CD4-positive, alpha-beta T cell treated with Interleukin-21 for 1 hour (primary cell): ENCODE results near the gene HINT2.

Source experiments
- DNase-seq: peaks from one replicate; pipeline ENCODE4 v3.0.0-alpha.2; 2020

HINT2 gene

DNA sequence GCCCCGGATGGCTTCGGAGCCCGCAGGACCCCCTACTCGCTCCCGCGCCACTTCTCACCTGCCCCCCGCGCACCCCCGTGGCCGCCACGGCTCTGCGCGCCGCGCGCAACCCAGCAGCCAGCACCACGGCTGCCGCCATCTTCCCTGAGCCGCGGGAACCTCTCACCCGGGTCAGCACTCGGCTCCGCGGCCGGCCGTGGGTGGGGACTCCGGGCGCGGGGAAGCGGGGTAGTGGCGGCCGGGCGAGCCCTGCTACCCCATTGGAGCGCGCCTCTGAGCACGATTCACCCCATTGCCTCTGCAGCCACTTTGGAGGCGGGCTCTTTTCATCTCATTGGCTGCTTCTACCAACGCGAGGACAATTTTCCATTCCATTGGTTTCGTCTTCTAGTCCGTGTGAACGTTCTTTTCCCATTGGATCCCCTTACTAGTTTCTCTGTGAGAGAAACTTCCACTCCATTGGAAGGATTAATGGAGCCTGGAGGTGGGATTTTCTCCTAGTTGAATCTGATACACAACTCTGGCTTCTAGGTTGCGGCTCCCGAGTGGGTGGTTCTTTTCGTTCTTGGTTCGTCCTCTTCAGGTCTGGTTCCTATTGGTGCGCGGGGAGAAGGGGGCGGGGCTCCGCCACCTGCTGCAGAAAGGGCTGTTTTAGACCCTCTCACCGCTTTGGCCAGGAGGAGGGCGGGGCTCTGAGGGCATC is at the start of gene HINT2:
Gene HINT2, minus strand, starts transcription at position 202 of the 703 bp plus-strand sequence. Its CDS starts 63 bp downstream, at position 139.
- peak; percentile 98 for DNase-seq

DNA sequence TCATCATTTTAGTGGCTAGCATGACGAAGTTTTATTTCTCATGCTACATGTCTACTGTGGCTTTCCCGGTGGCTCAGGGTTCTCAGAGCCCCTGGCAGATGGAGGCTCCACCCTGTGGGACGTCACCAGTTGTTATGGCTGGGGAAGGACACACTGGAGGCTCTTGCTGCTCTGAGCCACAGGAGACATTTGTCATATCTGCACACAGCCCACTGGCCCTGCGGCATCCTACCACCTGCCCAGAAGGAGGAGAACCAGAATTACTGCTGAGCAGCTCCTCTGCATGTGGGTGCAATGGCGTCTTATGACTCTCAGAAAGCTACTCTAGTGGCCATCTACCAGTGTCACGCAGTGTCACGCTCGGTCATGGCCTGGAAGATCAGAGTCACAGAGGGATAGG is 48.7 kb upstream of the HINT2 start:
- DNase-seq, result no peak

DNA sequence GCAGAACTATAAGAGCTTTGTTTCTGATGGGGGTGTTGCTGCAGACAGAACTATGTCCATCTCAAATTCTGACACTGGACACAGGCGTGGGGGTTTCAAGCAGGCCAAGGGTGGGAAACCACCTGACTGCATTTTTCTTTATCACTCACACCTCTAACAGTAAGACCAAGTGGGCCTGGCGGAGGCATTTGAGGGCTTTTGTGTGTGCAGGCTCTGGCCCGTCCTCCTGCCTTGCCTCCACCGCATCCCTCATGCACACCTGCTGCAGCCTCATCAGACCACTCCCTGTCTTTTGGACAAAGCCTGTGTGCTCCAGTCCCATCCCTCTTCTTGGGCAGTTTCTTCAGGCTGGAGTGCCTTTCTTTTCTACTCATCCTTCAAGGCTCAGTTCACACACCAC is 47.5 kb upstream of the HINT2 start:
- DNase-seq, result no peak

DNA sequence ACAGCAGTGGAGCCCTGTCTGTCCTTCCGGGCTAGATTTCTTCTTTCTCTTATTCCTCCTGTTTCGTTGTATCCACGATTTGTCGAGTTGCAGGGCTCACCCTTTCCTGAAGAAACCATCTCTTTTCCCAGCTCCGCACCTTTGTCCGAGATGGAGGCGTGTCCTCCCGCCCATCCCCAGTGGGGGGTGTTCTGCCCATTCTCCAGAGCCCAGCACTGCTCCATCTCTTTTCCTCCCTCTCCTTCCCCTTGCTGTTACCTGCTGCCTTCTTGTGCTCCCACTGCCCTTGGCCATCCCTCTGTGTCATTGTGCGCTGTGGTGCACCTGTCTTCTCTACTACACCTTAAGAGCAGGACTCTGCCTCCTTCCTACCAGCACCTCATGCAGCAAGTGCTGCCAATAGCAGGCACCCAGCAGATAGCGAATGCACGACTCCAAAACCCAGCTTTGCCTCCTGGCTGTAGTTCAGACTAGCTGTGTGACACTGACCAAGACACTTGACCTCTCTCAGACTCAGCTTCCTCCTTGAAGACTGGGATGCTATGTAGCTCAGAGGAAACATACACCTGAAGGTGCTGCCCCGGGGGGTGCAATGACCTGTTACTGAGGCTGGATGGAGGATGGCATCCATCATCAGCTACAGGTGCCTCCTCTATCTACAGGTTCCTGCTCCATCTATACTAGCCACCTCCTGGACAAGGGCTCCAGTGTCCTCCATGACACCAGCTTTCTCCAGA is 46.5 kb upstream of the HINT2 start:
- no peak for DNase-seq

DNA sequence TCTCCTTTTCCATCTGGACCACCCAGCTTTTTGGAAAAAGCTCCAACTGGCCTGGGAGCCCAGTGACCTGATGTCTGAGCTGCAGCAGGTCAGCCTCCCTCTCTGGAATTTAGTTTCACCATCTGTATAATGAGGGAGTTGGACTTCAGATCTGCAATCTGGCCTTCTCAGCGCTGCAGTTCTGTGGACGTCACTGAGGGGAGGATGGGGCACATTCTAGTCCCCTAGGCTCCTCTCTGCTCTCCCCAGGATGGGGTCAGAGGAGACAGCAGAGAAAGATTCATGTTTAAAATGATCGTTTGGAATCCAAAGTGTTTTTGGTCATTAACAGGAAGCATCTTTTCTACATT is 45.1 kb upstream of the HINT2 start:
- no peak for DNase-seq

DNA sequence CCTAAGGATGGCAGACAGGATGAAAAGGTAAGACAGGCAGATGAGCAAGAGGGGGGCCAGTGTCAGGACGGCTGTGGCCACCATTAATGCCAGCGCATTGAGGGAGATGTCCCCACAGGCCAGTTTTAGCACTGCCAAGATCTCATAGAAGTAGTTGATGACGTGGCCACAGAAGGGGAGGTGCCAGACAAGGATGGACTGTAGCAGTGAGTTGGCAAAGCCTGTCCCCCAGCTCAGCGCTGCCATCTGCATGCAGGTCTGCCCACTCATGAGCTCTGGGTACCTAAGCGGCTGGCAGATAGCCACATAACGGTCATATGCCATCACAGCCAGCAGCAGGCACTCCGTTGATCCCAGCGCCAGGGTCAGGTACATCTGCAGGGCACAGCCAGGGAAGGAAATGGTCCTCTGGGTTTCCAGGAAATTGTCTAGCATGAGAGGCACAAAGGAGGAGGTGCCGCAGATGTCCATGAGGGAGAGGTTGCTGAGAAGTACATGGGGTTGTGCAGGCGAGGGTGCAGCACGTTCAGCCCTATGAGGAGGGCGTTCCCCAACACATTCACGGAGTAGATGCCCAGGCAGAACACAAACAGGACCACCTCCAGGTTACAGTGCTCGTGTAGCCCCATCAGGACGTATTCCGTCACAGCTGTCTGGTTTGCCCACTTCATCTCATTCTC is 44.6 kb upstream of the HINT2 start:
- DNase-seq, result peak; percentile 19

DNA sequence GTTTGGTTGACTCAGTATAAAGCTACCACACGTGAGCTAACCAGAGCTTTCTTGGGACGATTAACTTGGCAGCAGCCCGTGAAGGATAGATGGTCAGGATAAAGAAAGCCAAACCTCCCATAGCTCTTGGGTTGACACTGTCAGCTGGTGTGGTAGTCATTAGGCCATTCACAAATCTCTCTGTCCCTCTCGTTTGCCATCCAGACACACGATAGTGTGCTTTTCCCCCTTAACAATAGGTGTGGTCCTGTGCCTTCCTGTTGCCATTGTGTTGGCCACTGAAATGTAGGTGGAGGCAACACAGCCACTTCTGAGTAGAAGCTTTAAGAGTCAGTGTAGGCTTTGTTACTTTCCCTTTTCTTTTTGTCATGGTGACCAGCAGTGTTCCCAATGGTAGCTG is 43.6 kb upstream of the HINT2 start:
- DNase-seq, result no peak

DNA sequence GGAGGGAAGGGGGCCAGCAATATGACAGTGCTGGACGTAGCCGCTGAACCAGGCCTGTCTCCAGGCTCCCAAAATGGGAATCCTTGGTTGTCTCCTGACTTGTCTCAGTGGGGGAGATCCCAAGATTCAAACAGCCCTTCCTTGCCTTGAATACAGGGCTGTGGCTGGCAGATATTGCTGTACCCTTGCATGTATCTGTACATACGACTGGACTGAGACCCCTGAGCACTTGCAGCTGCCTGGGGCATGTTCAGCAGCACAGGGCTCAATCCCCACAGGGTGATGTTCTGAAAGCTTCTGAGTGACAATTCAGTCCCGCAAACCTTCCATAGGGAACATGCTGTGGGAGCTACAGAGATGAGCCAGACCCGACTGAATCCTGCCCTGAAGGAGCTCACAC is 42.0 kb upstream of the HINT2 start:
- no peak for DNase-seq

DNA sequence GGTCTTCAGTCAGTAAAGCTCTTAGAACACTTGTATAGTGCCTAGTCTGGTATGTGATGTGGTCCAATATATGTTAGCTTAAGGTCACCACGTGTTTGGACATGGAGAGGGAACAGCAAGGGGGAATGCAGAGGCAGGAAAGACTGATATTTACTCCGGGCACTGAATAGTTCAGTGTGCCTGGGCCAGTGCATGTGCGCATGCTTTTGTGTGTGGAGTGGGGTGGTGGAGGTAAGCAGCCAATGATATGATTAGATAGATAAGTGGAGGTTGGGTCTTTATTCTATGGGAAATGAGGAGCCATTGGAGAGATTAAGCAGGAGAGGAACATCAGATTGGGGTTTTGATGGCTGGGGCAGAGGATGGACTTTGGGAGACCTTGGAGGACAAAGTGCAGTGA is 41.4 kb upstream of the HINT2 start:
- DNase-seq, result no peak

DNA sequence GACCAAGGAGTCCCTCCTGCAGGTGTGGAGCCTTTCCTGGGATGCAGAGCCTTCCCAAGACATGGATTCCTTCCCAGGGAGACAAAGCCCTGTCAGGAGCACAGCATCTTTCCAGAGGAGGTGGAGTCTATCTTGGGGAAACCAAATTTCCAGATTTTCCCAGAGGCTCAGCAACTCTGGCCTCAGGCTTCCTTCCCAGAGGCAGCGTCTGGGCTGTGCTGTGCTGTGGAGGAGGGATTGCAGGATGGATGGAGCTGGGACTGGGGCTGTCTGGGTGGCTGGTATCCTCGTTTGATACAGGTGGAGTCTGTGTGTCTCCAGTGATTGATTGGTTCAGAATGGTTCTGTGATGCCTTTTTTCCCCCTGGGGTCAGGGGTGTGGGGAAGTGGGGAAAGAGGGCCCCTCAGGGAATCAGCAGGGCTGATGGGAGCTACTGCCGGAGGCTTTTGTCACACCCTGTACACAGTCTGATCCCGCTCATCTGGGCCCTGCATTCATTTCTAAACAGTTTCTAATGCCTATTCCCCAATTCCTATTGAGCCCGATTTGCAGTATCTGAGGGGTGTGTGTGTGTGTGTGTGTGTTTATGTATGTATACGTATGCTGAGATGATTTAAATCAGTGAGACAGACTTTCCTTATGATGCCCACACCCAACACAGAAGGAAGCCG is 39.4 kb upstream of the HINT2 start:
- DNase-seq, result no peak

DNA sequence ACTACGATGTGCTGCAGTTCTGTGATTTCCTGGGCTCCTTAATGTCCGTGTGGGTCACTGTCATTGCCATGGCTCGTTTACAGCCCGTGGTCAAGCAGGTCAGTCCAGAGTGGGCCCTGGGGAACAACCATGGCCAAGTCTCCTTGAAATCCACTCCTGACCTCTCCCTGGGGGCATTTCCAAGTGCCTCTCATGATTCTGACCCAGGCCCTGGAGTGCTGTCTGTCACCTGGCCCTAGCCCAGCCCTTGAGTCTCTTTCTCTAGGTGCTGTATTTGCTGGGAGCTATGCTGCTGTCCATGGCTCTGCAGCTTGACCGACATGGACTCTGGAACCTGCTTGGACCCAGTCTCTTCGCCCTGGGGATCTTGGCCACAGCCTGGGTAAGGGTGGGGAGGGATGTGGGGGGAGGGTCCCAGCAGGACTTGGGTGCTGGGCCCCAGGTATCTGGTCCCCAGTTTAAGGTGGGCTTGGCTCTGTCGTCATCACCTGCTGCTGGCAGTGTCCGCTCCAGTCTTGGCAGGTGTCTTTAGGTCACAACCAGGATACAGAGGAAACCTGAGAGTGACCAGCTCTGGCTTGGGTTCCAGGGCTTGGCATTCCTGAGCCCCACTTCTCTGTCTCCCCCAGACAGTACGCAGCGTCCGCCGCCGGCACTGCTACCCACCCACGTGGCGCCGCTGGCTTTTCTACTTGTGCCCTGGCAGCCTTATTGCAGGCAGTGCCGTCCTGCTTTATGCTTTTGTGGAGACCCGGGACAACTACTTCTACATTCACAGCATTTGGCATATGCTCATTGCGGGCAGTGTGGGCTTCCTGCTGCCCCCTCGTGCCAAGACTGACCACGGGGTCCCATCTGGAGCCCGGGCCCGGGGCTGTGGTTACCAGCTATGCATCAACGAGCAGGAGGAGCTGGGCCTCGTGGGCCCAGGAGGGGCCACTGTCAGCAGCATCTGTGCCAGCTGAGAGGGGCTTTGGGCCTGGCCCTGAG is 38.3 kb upstream of the HINT2 start:
- DNase-seq, result no peak

DNA sequence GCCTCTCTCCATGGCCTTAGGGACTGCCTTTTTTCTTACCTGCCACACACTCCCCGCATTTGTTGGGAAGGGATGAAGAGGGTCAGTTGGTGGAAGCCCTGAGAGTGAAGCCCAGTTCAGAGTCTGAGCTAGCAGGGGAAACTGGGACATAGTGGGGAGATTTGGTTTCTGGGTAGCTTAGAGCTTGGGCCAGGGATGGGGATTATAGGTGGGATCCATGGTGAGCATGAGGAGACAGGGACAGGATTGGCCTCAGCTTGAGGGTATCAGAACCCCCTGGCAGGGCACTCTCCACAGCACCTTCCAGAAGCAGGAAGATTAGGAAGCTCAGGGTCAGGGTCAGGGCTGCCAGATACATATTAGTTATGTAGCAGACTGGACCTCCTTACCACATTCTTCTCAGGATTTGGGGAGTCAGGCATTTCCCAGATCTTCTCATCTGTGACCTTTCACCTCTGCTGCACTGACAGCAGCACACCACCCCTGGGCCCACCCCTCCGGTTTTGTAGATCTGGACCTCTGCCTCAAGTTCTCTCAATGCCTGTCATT is 37.5 kb upstream of the HINT2 start:
- no peak for DNase-seq

DNA sequence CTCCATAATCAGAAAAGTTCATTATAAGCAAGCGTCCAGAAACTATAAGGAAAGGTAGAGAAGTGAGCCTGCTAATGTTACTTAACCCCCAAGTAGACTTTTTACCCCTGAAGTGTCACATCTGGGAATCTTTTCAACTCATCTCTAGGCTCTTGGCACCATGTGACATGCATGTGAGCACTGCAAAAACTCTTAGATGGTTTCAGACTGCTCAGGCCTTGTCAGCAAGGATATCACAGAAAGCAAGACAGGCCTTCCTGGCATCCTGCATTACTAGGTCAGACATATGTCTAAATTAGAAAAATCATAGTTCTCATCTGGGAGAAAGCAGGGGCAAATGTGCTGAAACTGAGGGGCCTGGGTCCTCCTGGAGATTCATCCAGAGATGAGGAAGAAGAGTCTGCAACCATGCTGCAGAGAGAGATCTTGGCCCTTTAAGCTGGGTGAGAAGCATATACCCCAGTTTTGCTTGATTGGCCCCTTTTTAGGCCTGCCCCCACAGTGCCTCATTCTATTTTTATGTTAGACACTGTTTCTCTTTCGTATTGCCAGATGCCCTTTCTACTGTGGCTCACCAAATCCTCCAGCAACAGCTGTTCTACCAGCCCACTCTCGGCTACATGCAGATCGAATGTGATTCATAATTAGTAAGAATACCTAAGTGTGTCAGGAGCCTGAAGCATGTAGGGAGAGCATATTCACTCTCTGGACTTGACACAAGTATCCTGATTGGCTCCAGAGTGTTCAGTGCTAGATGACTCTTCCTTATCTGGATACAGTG is 33.1 kb upstream of the HINT2 start:
- no peak for DNase-seq

DNA sequence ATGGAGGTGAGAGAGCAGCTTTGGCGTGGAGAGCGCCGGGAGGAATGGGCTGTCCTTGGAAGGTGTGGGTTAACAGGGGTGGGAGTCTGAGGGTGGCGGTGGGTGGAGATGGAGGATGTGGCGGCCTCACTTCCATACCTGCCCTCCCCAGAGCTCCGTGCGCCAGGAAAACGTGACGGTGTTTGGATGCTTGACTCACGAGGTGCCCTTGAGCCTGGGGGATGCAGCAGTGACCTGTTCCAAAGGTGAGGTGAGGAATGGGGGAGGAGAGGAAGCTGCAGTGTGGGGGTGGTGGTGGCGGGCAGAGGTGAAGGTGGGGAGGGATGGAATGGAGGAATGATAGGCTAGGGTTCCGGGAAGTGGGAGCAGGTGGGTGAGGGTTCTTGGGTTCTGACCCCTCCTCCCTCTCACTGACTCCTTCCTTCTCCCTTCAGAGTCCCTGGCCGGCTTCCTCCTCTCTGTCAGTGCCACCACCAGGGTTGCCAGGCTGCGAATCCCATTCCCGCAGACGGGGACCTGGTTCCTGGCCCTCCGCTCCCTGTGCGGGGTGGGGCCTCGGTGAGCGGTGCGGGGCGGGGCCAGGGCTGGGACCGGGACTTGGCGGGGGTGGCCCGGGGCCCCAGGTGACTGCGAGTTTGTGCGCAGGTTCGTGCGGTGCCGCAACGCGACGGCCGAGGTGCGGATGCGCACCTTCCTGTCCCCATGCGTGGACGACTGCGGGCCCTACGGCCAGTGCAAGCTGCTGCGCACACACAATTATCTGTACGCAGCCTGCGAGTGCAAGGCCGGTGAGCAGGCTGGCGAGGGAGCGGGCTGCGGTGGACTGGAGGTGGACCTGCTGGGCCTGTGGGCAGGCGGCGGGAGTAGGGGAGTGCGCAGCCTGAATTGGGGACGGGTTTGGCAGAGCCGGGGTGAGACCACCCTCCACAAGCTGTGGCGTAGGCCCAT is 31.3 kb upstream of the HINT2 start:
- no peak for DNase-seq

DNA sequence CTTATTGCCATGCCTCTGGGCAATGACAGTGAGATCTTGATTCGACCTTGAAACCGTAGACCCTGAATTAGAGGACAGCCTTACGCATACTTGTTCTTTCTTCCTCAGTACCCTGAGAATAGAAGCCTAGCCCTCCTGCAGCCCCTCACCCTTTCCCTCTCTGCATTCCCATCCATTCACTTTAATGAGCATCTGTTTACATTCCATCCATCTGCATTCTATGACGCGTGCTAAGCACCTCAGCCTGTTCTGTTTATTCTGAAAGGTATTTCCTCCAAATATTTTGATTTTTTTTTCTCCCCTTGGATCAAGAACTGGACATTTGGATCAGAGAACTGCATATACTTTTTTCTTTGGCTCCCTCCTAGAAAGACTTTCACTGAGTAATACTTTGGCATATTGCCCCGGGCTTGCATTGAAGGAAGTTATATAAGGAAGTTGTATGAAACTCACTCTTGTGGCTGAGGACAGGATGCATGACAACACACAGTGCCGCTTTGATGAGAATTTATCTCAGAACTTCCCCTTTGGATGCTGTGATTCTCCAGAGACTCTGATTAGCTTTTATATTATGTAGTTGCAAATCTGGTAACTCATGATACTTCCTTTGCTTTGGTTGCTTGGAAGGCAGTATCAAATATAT is 29.9 kb upstream of the HINT2 start:
- peak; percentile 57 for DNase-seq

DNA sequence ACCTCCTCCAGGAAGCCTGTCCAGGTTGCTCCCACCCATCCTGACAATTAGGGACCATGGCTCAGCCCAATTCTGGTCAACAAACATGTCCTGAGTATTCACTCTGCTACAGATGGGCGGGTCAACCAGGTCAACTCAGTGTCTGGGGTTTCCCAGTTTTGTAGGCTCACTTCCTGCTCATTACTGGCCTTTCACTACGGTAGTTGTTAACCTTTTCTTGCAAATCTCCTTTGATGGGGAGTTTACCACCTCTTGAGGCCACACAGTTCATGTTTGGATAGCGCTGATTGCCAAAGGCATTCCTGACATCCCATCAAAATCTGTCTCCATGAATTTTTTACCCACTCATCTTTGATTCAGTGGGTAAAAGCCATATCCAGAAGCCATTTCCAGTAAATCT is 28.0 kb upstream of the HINT2 start:
- no peak for DNase-seq

DNA sequence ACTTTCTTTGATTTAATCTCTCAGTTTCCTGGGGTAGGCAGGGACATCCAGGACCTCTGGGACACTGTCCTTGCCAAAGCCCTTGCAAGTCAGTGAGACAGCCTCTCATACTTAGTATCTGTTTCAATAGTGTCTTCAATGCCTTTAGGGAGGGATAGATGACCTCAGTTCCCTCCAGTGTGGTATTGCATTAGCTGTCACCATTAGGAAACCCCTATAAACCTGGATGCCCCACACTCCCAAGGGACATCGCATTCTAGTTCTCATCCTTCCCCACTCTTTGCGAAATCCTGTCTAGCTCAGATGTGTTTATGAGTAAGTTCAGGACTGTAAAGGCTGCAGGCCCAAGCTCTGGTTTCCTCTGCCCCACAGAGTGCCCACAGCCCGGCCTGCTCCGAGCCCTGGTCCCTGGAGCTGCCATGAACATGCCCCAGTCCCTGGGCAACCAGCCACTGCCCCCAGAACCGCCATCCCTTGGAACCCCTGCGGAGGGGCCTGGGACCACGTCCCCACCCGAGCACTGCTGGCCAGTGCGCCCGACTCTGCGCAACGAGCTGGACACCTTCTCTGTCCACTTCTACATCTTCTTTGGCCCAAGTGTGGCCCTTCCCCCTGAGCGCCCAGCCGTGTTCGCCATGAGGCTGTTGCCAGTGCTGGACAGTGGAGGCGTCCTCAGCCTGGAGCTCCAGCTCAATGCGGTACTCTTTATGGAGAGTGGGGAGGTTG is 27.3 kb upstream of the HINT2 start:
- DNase-seq, result no peak

DNA sequence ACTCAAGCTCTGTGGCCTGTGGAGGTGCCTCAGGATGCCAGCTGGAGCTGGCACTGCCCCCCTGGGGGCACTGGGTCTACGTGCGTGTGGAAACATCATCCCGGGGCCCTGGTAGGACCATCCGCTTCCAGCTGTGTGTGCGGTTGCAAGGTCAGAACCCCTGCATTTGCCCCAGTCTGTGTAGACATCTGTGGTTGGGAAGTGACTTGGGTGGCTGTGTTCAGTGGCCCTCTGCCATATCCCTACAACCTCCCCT is 26.7 kb upstream of the HINT2 start:
- DNase-seq, result no peak
